Left lung (tissue), 10 donors: ENCODE results near the gene TMCC2. TPM values are rescaled to one million over a fixed set of nuclear protein-coding genes. Genes with fewer than 3 reads are reported as not detected.
A peak's percentile ranks its signal among the peaks of the same experiment; 100 is the strongest.

ENCODE experiments used
- ATAC-seq: fragments of 200-7000 bp; cut with Tn5 transposase; one replicate; pipeline ENCODE4 v1.9.1; 2020; ENCODE audit warnings: moderate library complexity
- DNase-seq, 4 donors: peaks; one replicate each; pipeline ENCODE4 v3.0.0-alpha.2; 2013 to 2020
- H3K27ac ChIP-seq, 2 donors: fragments of 200-600 bp; sonication (generic) in 1 of 2; one replicate each; pipeline versions ENCODE4 v1.5.0 to v1.8.0; 2020 to 2021
- H3K27me3 ChIP-seq, 2 donors: fragments of 200-600 bp; sonication (generic) in 1 of 2; one replicate each; pipeline versions ENCODE4 v1.5.0 to v1.8.0; 2020 to 2021
- H3K36me3 ChIP-seq, 2 donors: fragments of 200-600 bp; sonication (generic) in 1 of 2; one replicate each; pipeline versions ENCODE4 v1.5.0 to v1.8.0; 2020 to 2021
- H3K4me1 ChIP-seq, 2 donors: fragments of 200-600 bp; one replicate each; pipeline ENCODE4 v1.8.0; 2021
- H3K4me3 ChIP-seq, 2 donors: fragments of 200-600 bp; sonication (generic) in 1 of 2; one replicate each; pipeline versions ENCODE4 v1.5.0 to v1.8.0; 2020 to 2021; ENCODE audit warnings: mild to moderate bottlenecking in 1 of 2
- H3K9me3 ChIP-seq, 2 donors: fragments of 200-600 bp; sonication (generic) in 1 of 2; one replicate each; pipeline versions ENCODE4 v1.5.0 to v1.8.0; 2020 to 2021
- CTCF ChIP-seq, 2 donors: fragments of 200-600 bp; sonication (generic) in 1 of 2; IDR thresholded peaks; one replicate each; pipeline versions ENCODE4 v1.5.0 to v1.8.0; 2021; ENCODE audit warnings: antibody characterized with exemption in 2 of 2
- intact Hi-C, 2 donors: fragments of 100-400 bp; cut with DNase I; formaldehyde crosslinking; loops; one replicate each; pipeline versions ENCODE4 v1.11.2 to v1.14.2; 2022
- polyA plus RNA-seq, 6 donors: library from polyadenylated mRNA; unstranded; fragments of 120-200 nt; gene quantifications; one replicate each; pipeline ENCODE4 v1.2.1, GENCODE V29; 2013; ENCODE audit not compliant: insufficient read length in 6 of 6
- total RNA-seq, 2 donors: library from RNA; stranded (reverse); fragmentation: NEBNext Ultra II Directional; extraction: Animal tissue kit (Norgen Biotek cat#: 25700); gene quantifications; one replicate each; pipeline ENCODE4 v1.2.1, GENCODE V29; 2021
- donor health status: DM: no; HTN: yes; CAD: no.
- donor health status: DM: no; HTN: no; CAD: no.

TMCC2 gene
- total and polyA plus RNA-seq, 8 donors = 3.4 to 17.2 (median 11.0) TPM

GRCh38 chr1:205304046-205304694 is 76.4 kb downstream of the TMCC2 start:
- no peak overlapping the region for H3K4me3 ChIP-seq
- TF ChIP-seq CTCF (IDR thresholded peaks at IDR 0.05) = no peak

GRCh38 chr1:205304695-205305070 is 76.9 kb downstream of the TMCC2 start:
- H3K36me3 ChIP-seq = peaks cover 0 to 81% of the 10 kb centered on the region in 2 donors
- DNase-seq = no peak
- no peak overlapping the region for H3K4me3 ChIP-seq
- H3K27me3 ChIP-seq = no peaks in the 10 kb centered on the region
- no peaks in the 10 kb centered on the region for H3K9me3 ChIP-seq
- no peak for ATAC-seq
- H3K27ac ChIP-seq = peak overlapping the region in 1 of 2 donors; percentile 45
- TF ChIP-seq CTCF (IDR thresholded peaks at IDR 0.05) = no peak
- H3K4me1 ChIP-seq = peaks cover 7 to 9% of the 10 kb centered on the region in 2 donors
- intact Hi-C loops = no loop called here

More at GRCh38 chr1:205304046-205304694, 76.4 kb downstream of the TMCC2 start:
- no peaks in the 10 kb centered on the region for H3K27me3 ChIP-seq
- H3K4me1 ChIP-seq = peaks cover 6 to 9% of the 10 kb centered on the region in 2 donors
- H3K9me3 ChIP-seq = no peaks in the 10 kb centered on the region
- intact Hi-C loops = no loop called here
- ATAC-seq (no peak), DNase-seq (no peak)
- peaks cover 0 to 76% of the 10 kb centered on the region in 2 donors for H3K36me3 ChIP-seq
- H3K27ac ChIP-seq = no peak overlapping the region

- TF ChIP-seq CTCF (IDR thresholded peaks at IDR 0.05) = no peak
- no peaks in the 10 kb centered on the region for H3K9me3 ChIP-seq
- H3K4me3 ChIP-seq = no peak overlapping the region
- intact Hi-C loops = no loop called here
- H3K27ac ChIP-seq = no peak overlapping the region
- H3K36me3 ChIP-seq = peaks cover 0 to 97% of the 10 kb centered on the region in 2 donors
- no peaks in the 10 kb centered on the region for H3K27me3 ChIP-seq
- DNase-seq = no peak
- ATAC-seq = no peak
- peaks cover 5 to 17% of the 10 kb centered on the region in 2 donors for H3K4me1 ChIP-seq
Observed at GRCh38 chr1:205306929-205307566, 79.3 kb downstream of the TMCC2 start.

GRCh38 chr1:205309741-205310140 is 82.0 kb downstream of the TMCC2 start:
- ATAC-seq = no peak
- no peak for DNase-seq
- Histone ChIP-seq H3K4me3 (no peak overlapping the region), H3K27ac (no peak overlapping the region), H3K4me1 (peaks cover 20 to 44% of the 10 kb centered on the region in 2 donors), H3K9me3 (no peaks in the 10 kb centered on the region), H3K27me3 (no peaks in the 10 kb centered on the region), H3K36me3 (peaks cover 0 to 70% of the 10 kb centered on the region in 2 donors)
- intact Hi-C loops = no loop called here
- no peak for TF ChIP-seq CTCF (IDR thresholded peaks at IDR 0.05)

- DNase-seq (no peak), ATAC-seq (no peak)
- Histone ChIP-seq H3K9me3 (no peaks in the 10 kb centered on the region), H3K27me3 (no peaks in the 10 kb centered on the region), H3K4me1 (peaks cover 24 to 58% of the 10 kb centered on the region in 2 donors), H3K27ac (peak overlapping the region in 1 of 2 donors; percentile 94), H3K4me3 (no peak overlapping the region), H3K36me3 (peaks cover 0 to 56% of the 10 kb centered on the region in 2 donors)
- no peak for TF ChIP-seq CTCF (IDR thresholded peaks at IDR 0.05)
- intact Hi-C loops = no loop called here
Observed at GRCh38 chr1:205310976-205311704, 83.4 kb downstream of the TMCC2 start.
